Activated CD8-positive, alpha-beta memory T cell treated with anti-CD3 and anti-CD28 coated beads for 36 hours (primary cell): ENCODE results near the gene AKNAD1. TPM values are rescaled to one million over a fixed set of nuclear protein-coding genes. Genes with fewer than 3 reads are reported as not detected.
"Not testable (repeated sequence)": the region's sequence is repeated elsewhere in the genome, so short reads cannot be mapped to it uniquely, and the experiment has no call there.

Experiments used
- CTCF ChIA-PET: fragments of 350-600 bp; sonication (Branson Sonifier 250); formaldehyde crosslinking; loops from one replicate; lab custom pipeline; 2021; ENCODE audit warnings: antibody characterized with exemption; lab: Charles Lee
- POLR2A ChIA-PET: fragments of 350-600 bp; sonication (Branson Sonifier 250); formaldehyde crosslinking; loops from one replicate; lab custom pipeline; 2021; ENCODE audit warnings: antibody characterized with exemption; lab: Charles Lee
- total RNA-seq, 2 experiments: library from RNA; stranded (reverse); gene quantifications; one replicate each; pipeline ENCODE4 v1.2.3, GENCODE V29; 2021

Gene AKNAD1, protein sequence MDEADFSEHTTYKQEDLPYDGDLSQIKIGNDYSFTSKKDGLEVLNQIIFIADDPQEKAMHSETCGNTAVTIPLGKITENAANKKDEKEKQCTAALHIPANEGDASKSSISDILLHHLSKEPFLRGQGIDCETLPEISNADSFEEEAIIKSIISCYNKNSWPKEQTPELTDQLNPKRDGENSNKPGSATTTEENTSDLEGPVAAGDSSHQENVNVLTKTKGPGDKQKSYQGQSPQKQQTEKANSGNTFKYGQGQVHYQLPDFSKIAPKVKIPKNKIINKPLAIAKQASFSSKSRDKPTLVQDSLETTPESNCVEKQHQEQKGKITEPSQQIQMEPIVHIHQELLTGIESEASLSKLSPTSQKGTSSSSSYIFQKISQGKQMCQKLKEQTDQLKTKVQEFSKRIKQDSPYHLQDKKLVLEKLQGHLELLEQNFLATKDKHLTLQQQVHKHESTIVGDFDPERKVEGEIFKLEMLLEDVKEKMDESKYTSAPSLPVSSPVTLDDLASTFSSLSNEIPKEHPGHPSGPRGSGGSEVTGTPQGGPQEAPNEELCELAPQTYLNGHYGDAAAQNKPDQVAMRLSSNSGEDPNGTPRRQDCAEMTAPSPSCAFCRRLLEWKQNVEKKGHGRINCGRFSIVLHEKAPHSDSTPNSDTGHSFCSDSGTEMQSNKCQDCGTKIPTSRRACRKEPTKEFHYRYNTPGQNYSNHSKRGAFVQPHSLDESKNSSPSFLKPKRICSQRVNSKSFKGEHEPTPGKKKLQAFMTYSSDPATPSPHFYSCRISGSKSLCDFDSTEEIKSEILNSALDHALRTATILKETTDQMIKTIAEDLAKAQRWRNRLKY
- not detected for total RNA-seq

DNA sequence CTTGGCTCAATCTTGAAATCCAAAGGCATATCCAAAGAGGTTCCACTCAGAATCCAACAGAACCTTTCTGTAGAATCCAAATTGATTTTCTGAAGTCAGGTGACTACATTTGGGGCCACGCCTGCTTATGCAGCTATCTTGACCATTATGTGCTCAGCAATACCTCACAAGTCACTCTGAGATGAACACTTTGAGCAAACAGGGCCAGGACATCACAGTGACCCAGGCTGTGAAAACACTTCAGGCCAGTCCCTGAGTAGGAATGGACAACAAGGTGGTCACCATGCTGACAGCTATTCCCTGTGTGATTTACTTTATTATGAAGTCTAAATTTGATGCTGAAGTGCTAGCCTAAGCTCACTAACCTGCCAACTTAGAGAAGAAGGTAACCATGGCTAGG is at the start of gene AKNAD1:
AKNAD1 (minus strand) TSS at position 101 of the 400 bp plus-strand sequence. CDS start 4,430 bp downstream, outside the sequence.
- ChIA-PET CTCF (interaction anchor here (1.1 kb wide), 1 partner anchor 30 kb away, joined by 5 read pairs; no protein-coding TSS in a partner anchor), POLR2A (no interaction called here)

DNA sequence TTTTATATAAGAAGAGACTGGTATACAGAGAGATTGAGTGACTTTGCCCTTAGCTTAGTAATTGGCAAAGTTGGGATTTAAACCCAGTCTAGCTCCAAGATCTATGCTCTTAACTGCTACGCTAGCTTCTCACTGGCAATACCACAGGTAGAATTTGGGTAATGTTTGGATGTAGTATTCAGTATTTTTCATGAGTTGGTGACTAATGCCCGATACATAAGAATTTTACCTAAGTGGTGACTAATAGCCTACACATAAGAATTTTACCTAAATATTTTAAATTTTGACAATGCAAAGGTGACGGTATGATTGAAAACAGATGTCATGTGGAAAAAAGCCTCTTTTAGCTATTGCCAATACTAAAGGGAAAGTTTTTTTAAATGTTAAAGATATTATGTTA is 44.2 kb upstream of the AKNAD1 start:
- POLR2A ChIA-PET, result no interaction called here
- CTCF ChIA-PET, result interaction anchor here (1.7 to 2.0 kb wide), 2 partner anchors 24 to 73 kb away, joined by 4 to 8 read pairs; partner anchors contain the start of gene GPSM2

DNA sequence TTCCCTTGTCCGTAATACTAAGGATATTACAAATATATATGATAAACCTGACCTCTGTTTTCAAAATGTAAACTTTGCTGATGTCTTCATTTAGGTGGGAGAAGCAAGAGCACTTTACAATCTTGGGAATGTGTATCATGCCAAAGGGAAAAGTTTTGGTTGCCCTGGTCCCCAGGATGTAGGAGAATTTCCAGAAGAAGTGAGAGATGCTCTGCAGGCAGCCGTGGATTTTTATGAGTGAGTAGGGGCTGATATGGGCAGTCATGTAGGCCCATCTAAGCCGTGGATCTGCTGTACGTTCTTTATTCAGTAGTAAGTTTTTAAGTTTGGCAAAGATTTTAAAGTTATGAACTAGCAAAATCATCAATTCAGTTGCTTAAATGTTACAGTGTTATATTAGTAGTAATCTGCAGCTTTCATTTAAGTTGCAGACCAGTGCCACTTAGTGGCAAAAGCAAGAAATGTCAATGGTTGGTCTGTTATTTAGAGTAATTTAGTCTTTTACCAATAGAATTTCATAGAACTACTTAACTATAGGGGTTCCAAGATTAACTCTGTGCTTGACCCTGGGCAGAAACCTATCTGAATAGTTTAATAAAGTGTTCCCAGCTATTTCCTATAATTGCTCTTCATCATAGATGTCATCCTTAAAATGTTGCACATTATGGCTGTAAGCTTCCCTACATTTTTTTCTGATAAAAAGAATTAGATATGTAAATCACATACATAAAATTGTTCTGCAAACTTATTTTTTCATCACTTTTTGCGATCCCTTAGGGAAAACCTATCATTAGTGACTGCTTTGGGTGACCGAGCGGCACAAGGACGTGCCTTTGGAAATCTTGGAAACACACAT is 41.2 kb upstream of the AKNAD1 start:
- ChIA-PET POLR2A (no interaction called here), CTCF (interaction anchor here (1.2 to 3.0 kb wide), 6 partner anchors 21 to 71 kb away, joined by 3 to 39 read pairs (median 5); no protein-coding TSS in a partner anchor)

DNA sequence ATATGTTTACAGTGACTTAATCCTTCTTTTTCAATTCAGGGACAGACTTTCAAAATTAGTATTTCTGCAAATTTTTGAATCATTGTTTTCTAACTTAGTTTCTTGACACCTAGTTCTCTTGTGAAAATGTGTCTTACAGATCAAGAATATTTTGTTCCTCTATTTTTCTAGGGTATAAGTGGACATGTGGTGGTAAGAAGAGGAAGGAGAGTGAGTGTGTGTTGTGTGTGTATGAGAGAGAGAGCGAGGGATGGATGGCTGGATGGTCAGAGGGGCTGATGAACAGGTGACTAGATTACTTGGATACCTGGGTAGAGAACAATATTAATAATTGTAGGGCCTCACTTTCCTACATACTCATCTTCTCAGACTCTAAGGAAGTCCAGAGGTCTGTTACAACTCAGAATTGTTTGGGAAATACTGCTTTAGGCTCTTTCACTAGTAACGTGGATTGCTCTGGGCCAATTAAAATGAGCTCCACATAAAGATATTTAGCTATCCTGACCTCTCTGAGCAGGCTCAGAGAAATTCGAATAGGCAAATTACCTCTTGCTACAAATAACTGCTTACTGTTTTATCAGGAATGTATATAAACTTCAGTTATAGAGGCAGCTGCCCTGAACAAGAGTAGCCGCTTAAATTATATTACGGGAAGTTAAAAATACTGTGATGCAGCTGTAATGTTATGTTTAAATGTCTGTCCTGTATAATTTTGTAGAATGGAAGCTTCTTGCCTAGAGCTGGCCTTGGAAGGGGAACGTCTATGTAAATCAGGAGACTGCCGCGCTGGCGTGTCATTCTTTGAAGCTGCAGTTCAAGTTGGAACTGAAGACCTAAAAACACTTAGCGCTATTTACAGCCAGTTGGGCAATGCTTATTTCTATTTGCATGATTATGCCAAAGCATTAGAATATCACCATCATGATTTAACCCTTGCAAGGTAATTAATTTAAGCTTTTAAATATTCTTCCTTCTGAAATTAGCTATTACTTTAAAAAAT is 39.6 kb upstream of the AKNAD1 start:
- ChIA-PET CTCF (interaction anchor here (0.5 to 3.0 kb wide), 4 partner anchors 62 to 329 kb away, joined by 3 to 39 read pairs (median 6); no protein-coding TSS in a partner anchor), POLR2A (no interaction called here)

DNA sequence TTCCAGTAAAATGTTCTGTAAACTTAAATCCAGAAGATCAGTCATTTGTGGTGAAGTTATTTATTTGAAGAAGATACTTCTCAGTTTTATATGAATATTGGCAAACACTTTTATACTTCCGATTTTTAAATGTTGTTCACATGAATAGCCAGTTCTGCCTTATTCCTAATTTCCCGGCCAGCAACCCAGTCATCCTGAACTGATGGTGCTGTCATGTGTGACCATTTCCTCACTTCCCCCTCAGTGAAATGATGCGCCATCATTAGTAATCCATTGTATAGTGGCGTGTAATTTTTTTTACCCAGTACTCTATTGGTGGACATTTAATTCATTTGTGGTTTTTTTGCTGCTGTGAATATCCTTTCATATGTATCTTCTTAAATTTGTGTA is 36.2 kb upstream of the AKNAD1 start:
- ChIA-PET CTCF (no interaction called here), POLR2A (no interaction called here)

DNA sequence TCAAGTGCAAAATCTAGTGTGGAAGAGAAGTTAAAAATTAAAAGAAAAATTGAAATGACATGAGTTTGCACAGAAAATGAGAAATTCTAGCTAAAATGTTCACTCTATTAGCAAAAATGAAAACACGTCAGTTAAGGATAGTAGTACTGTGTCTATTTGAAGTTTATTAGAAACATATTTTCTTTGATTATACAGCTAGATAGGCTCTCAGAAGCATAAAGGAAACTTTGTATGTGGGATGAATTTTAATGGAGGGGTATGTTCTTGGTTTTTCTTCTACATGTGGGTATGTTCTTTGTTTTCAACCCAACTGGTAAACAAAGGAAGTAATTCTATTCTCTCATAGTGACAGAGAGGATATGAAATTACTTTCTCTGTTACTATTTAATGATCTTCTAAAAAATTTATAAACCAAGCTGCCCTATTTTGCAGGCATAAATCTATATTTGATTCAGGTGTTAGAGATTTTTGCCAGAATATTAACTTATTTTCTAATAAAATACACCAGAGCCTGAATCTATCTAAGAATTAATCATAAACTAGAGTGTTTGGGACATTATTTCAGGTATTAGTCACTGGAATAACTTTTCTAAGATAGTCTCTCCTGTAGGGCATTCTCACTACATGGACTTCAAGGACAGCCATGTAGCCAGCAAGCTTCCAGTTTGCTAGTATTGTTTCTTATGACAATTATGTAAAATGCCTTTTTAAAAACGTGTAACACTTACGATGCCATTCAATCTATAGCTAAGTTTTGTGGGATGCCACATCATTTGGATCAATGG is 35.7 kb upstream of the AKNAD1 start:
- ChIA-PET CTCF (no interaction called here), POLR2A (no interaction called here)

DNA sequence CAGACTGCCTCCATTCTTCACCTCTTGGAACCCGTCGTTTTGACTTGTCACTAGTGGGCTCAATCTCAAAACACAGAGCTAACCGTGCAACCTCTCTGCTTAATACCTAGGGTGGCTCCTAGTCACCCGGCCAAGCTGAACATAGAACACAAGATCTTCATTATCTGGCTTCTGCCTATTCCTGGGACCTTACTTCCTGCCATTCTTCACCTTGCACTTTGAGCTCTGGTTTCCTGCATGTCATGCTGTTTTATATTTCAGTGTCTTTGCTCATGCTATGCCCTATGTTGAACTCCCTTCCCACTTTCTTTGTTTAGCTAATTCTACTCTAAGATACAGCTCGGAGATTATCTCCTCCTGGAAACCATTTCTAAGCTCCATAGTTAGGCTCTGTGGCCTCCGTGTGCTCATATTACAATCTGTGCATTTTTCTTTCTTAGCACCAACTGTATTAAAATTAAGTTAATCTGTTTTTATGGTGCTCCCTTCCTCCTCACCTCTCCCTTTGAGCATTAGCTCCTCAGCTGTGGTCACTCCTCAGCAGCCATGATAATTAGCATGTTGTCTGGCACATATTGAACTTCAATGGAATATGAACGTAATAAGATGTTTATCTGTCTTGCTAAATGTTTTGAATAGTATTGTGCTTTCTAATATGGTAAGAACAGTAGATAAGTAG is 33.0 kb upstream of the AKNAD1 start:
- CTCF ChIA-PET, result no interaction called here
- POLR2A ChIA-PET, result no interaction called here

DNA sequence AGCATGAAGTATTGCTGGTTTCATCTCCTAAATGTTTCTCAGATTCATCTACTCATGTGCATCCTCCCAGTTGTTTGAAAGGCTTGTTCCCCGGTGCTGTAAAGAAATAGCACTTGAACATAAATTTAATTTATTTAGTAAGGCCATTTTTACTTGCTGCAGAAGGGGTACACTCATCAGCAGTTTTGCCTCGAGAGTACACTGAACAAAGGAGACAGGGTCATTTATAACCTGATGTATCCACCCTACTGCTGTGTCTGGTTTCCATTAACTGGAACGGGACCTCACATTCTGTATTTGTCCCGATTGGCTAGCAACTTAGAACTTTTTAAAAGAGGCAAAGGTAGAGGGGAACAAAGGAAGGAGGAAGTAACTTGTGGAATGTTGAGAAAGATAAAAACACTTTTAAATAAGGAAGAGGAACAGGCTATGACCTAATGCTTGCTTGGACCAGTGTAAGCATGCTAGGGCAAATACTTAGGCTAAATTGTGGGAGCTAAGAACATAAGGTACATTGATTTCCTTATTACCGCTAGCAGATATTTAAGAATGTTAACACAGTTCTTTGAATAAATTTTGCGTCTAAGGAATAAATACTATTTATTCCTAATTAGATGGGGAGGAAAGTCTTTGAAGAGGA is 32.2 kb upstream of the AKNAD1 start:
- POLR2A ChIA-PET, CTCF ChIA-PET: not testable (repeated sequence)

DNA sequence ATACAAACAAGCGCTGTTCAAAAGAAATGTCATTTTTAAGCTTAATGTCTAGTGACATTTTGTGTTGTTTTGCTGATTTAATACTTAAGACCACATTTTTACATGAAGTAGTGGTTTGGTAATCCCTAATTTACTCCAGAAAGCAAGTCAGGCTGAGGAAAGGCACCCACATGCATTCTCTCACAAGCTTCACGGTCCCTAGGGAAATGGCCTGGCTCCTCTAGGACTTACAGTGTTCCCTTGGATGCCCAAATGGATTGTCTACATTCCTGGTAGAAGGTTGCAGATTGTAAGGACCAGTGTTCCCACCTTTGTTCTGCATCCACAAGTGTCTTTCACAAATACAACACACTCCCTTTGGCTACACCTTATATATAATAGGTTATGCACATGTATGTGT is 29.4 kb upstream of the AKNAD1 start:
- ChIA-PET POLR2A (no interaction called here), CTCF (no interaction called here)

DNA sequence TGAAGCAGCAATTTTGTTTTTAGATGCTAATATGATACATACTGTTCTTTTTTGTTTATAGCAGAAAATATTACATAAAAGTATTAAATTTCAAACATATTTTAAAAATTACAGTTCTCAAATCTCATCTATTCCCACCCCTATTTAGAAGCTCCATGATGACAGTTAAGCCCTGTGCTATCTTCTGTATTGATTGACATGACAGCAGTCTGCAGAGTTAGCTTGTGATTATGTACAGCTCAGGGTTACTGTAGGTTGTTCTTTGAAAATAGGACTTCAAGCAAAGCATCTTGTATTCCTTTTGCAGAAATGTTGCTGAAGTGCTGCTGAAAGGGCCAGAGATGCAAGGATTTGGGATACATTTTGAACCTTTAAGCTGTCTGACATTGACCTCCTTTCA is 28.1 kb upstream of the AKNAD1 start:
- ChIA-PET CTCF (no interaction called here), POLR2A (no interaction called here)

DNA sequence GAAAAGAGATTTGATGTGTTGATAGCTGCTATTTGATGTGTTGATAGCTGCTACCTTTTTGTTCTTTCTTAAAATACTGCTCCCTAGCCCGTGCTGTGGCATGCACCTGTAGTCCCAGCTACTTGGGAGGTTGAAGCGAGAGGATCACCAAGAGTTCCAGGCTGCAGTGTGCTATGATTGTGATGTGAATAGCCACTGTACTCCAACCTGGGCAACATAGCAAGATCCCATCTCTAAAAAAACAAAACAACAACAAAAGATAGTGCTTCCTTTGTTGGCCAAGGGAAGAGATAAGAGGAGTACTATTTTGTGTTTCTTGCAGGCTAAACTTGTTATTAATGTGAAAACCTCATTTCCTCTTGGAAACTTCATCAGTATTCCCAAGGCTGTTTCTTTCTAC is 25.9 kb upstream of the AKNAD1 start:
- POLR2A ChIA-PET, result interaction anchor here (0.5 to 0.6 kb wide), 2 partner anchors 29 to 114 kb away, joined by 3 to 8 read pairs; no protein-coding TSS in a partner anchor

DNA sequence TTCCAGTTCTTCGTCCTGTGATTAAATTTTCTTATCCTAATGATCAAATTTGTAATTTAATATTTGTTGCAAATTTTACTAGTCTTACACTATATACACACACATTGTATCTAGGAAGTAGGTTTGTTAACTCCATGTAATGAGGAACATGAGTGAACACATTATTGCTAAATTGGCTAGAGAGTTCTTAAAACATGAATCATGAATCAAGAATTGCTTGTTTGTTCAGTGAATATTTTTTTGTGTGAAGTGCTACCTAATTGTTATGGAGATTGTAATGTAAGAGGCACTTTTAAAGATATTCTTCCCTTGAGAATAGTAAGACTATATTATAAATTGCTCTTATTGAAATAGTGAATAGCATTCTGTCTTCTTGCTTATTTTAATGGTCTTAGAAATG is 24.5 kb upstream of the AKNAD1 start:
- POLR2A ChIA-PET, result interaction anchor here (0.7 kb wide), 1 partner anchor 152 kb away, joined by 5 read pairs; no protein-coding TSS in a partner anchor
- CTCF ChIA-PET, result no interaction called here

More for the DNA sequence above, 25.9 kb upstream of the AKNAD1 start:
- CTCF ChIA-PET, result interaction anchor here (0.6 kb wide), 1 partner anchor 1145 kb away, joined by 3 read pairs; no protein-coding TSS in a partner anchor

DNA sequence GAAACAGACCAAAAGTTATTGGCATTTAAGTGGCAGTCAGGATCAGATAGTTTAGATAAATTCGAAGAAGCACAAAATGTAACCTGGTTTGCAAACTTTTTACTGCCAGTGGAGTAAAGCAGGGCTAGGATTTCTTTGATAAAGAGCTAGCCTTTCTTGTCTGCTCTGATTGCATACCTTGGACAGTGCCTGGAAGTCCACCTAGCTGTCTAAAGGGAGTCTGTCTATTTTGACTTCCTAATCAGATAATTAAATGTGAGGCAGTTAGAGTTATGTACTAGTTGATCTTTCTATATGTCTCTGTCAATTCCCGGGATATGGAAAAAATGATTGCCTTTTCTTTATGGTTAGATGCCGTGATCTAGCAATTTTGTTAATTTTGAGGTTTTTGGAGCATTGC is 24.0 kb upstream of the AKNAD1 start:
- POLR2A ChIA-PET, result interaction anchor here (0.7 kb wide), 2 partner anchors 101 to 153 kb away, joined by 5 read pairs; no protein-coding TSS in a partner anchor
- CTCF ChIA-PET, result no interaction called here

DNA sequence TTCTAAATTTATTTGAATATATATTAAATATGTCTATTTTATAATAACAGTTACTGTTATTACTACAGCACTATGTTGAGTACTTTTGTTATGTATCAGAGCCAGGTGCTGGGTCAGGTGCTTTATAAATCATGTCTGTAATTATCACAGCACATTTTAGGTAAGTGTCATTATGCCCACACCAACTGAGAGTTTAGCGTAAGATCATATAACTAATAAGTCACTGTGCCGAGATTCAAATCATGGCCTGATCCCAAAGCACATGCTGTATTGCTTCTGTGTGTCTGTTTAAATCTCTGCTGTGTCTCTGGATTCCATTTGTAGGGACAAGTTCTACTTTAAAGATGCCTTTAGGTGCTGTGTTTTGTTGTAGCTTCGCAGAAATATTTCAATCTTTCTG is 21.8 kb upstream of the AKNAD1 start:
- CTCF ChIA-PET, result no interaction called here

DNA sequence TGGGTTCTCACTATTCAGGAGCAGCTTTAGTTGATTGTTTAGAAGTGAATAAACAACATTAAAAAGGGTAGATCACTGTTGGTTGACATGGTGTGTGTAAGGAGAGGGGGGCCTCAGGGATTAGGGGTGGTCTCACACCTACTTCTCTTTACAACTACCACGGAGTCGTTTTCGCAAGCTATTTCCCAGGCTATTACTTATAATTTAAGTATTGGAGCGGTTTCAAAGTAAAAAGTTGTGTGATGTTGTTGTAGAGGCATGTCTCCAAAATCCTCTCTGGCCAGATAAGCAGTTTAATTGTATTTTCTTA is 21.2 kb upstream of the AKNAD1 start:
- ChIA-PET CTCF (interaction anchor here (1.6 kb wide), 1 partner anchor 222 kb away, joined by 3 read pairs; no protein-coding TSS in a partner anchor), POLR2A (no interaction called here)

More for the DNA sequence above, 21.8 kb upstream of the AKNAD1 start:
- POLR2A ChIA-PET, result no interaction called here
